Ishikawa (cell line): ENCODE results near the gene MOGAT2.

Experiments
- FOXM1 ChIP-seq: IDR thresholded peaks from 2 replicates; pipeline ENCODE4 v1.6.1; 2012; ENCODE audit warnings: low read depth, borderline replicate concordance
- MAX ChIP-seq: IDR thresholded peaks from 2 replicates; pipeline ENCODE4 v1.6.1; 2012
- REST ChIP-seq: IDR thresholded peaks from 2 replicates; pipeline ENCODE4 v1.6.1; 2012; ENCODE audit warnings: low read depth, mild to moderate bottlenecking
- TAF1 ChIP-seq: IDR thresholded peaks from 2 replicates; pipeline ENCODE4 v1.6.1; 2012; ENCODE audit warnings: low read depth, mild to moderate bottlenecking
- TEAD4 ChIP-seq: IDR thresholded peaks from 2 replicates; pipeline ENCODE4 v1.6.1; 2012
- USF1 ChIP-seq: IDR thresholded peaks from 2 replicates; pipeline ENCODE4 v1.6.1; 2012

GRCh38 chr11:75735181-75735845 lies 17.7 kb downstream of the MOGAT2 start:
- TF ChIP-seq USF1, result no peak
- TF ChIP-seq REST, result no peak
- no peak for TF ChIP-seq FOXM1
- no peak for TF ChIP-seq TEAD4
- TF ChIP-seq TAF1, result no peak
- no peak for TF ChIP-seq MAX
